Measurements from ENCODE around the gene ABCC12. TPM values are rescaled to one million over a fixed set of nuclear protein-coding genes. Genes with fewer than 3 reads are reported as not detected.
"Not testable (repeated sequence)": the region's sequence is repeated elsewhere in the genome, so short reads cannot be mapped to it uniquely, and the experiment has no call there.

ABCC12 gene
- total RNA-seq, 4 donors from 2014 or later: 0.13 TPM; not detected in 3

GRCh38 chr16:48187779-48188178 lies 32.0 kb upstream of the ABCC12 start:
- no peak for DNase-seq
- Histone ChIP-seq H3K27me3 (no peaks in the 10 kb centered on the region), H3K9me3 (no peaks in the 10 kb centered on the region), H3K36me3 (no peaks in the 10 kb centered on the region), H3K4me1 (no peaks in the 10 kb centered on the region), H3K27ac (no peak overlapping the region), H3K4me3 (replicated peaks in 1 of 3) (no peak overlapping the region)
- 92 to 95% methylated on average over 4 of the region's 4 CpGs for WGBS, 2 donors
- TF ChIP-seq, protein P1, sequence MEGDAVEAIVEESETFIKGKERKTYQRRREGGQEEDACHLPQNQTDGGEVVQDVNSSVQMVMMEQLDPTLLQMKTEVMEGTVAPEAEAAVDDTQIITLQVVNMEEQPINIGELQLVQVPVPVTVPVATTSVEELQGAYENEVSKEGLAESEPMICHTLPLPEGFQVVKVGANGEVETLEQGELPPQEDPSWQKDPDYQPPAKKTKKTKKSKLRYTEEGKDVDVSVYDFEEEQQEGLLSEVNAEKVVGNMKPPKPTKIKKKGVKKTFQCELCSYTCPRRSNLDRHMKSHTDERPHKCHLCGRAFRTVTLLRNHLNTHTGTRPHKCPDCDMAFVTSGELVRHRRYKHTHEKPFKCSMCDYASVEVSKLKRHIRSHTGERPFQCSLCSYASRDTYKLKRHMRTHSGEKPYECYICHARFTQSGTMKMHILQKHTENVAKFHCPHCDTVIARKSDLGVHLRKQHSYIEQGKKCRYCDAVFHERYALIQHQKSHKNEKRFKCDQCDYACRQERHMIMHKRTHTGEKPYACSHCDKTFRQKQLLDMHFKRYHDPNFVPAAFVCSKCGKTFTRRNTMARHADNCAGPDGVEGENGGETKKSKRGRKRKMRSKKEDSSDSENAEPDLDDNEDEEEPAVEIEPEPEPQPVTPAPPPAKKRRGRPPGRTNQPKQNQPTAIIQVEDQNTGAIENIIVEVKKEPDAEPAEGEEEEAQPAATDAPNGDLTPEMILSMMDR (IDR thresholded peaks at IDR 0.05): no peak
- no peak for TF ChIP-seq POLR2A (IDR thresholded peaks at IDR 0.05)
- intact Hi-C loops (cut with DNase I): no loop called here

- intact Hi-C loops (cut with DNase I): no loop called here
- no peaks in the 10 kb centered on the region for H3K36me3 ChIP-seq
- DNase-seq: no peak
- no peak overlapping the region for H3K4me3 ChIP-seq (replicated peaks in 1 of 3)
- H3K27me3 ChIP-seq: no peaks in the 10 kb centered on the region
- H3K27ac ChIP-seq: no peak overlapping the region
- H3K4me1 ChIP-seq: no peaks in the 10 kb centered on the region
- no peaks in the 10 kb centered on the region for H3K9me3 ChIP-seq
- no peak for TF ChIP-seq POLR2A (IDR thresholded peaks at IDR 0.05)
- TF ChIP-seq, protein P1 (IDR thresholded peaks at IDR 0.05): no peak
- WGBS, 2 donors: 89 to 93% methylated on average over 6 of the region's 6 CpGs
Observed at GRCh38 chr16:48184681-48185080, 28.9 kb upstream of the ABCC12 start.

GRCh38 chr16:48182979-48183537 lies 27.3 kb upstream of the ABCC12 start:
- 87 to 92% methylated on average over 6 to 8 of the region's 8 CpGs for WGBS, 2 donors
- intact Hi-C loops (cut with DNase I): no loop called here

DNA sequence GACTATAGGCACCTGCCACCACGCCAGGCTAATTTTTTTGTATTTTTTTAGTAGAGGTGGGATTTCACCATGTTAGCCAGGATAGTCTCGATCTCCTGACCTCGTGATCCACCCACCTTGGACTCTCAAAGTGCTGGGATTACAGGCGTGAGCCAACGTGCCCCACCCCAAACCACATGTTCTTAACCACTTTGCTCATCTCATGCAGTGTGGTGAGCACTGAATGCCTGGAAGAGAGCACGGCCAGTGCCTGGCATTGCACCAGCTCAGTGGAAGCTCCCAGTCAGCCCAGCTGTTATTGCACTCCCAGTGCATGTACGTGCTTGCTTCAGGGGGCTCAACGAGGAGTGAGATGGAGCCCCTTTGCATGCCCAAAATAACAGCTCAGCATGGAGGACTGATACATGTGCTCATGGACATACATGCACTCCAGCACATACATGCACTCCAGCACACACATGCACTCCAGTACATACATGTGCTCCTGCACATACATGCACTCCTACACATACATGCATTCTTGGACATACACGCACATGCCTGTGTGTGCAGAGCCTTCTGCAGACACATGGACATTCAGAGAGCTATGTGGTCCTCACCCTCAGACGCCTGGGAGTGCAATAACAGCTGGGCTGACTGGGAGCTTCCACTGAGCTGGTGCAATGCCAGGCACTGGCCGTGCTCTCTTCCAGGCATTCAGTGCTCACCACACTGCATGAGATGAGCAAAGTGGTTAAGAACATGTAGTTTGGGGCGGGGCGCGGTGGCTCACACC lies 26.1 kb upstream of the ABCC12 start:
- DNase-seq; H3K9me3 ChIP-seq; H3K27me3 ChIP-seq; H3K36me3 ChIP-seq; intact Hi-C loops (cut with DNase I); H3K4me3 ChIP-seq (replicated peaks in 1 of 3); H3K4me1 ChIP-seq; H3K27ac ChIP-seq: not testable (repeated sequence)
- 82 to 87% methylated on average over 12 to 14 of the region's 14 CpGs for WGBS, 2 donors

More at GRCh38 chr16:48182979-48183537, 27.3 kb upstream of the ABCC12 start:
- H3K27ac ChIP-seq: no peak overlapping the region
- no peak for TF ChIP-seq POLR2A (IDR thresholded peaks at IDR 0.05)
- TF ChIP-seq, protein P1 (IDR thresholded peaks at IDR 0.05): no peak
- H3K9me3 ChIP-seq: no peaks in the 10 kb centered on the region
- H3K36me3 ChIP-seq: no peaks in the 10 kb centered on the region
- no peaks in the 10 kb centered on the region for H3K4me1 ChIP-seq
- DNase-seq: no peak
- no peaks in the 10 kb centered on the region for H3K27me3 ChIP-seq
- H3K4me3 ChIP-seq (replicated peaks in 1 of 3): no peak overlapping the region

DNA sequence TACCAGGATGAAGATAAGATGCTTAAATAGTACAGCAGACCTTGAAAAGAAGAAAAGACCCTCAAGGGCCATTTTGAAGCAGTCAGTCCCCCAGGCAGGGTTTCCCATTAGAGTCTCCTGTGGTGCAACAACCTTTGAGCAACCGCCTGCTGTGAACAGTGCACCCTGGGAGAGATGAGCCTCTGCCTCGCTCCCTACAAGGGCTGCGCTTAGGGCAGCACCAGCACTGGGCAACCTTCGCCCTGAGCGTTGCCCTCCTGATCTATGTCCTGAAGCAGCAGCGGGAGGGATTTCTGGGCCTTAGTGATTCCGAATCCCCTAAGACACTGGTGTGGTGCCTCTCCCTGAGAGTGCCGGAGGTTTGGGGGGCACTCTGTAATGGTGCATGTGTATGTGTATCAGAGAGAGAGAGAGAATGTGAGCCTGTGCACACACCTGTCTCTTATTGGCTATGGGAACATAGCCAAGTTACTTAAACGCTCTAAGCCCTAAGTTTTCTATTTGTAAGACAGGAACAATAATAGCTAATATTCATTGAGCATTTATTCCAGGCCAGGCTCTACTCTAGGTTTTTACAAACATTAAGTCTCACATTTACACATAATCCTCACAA lies 25.2 kb upstream of the ABCC12 start:
- 81 to 87% methylated on average over 8 to 9 of the region's 9 CpGs for WGBS, 2 donors
- no peak for DNase-seq
- H3K36me3 ChIP-seq: no peaks in the 10 kb centered on the region
- no peak overlapping the region for H3K4me3 ChIP-seq (replicated peaks in 1 of 3)
- no peaks in the 10 kb centered on the region for H3K9me3 ChIP-seq
- TF ChIP-seq, protein P1 (IDR thresholded peaks at IDR 0.05): no peak
- TF ChIP-seq POLR2A (IDR thresholded peaks at IDR 0.05): no peak
- H3K27me3 ChIP-seq: no peaks in the 10 kb centered on the region
- H3K4me1 ChIP-seq: no peaks in the 10 kb centered on the region
- H3K27ac ChIP-seq: no peak overlapping the region
- intact Hi-C loops (cut with DNase I): no loop called here
